Measurements from ENCODE around the gene VPREB3. TPM values are rescaled to one million over a fixed set of nuclear protein-coding genes. Genes with fewer than 3 reads are reported as not detected.
A peak's percentile ranks its signal among the peaks of the same experiment; 100 is the strongest.

The VPREB3 gene
- total RNA-seq, 2 donors from 2014 or later: not detected

GRCh38 chr22:23772649-23773473 lies 18.6 kb upstream of the VPREB3 start, which contains the start of gene MMP11:
Gene MMP11, plus strand, starts transcription at chr22:23772849. Its CDS starts 22 bp downstream, at chr22:23772871.
- 14% methylated on average over 16 of the region's 79 CpGs for WGBS
- no peaks in the 10 kb centered on the region for H3K27me3 ChIP-seq (replicated peaks; ENCODE audit: insufficient read depth)
- peak within 1 kb of the TSS; percentile 31 to 62 for H3K27ac ChIP-seq
- peak within 1 kb of the TSS; percentile 39 to 48 for H3K4me3 ChIP-seq
- peaks cover 4% of the 10 kb centered on the region for H3K4me1 ChIP-seq (replicated peaks)
- DNase-seq (ENCODE audit: low spot score): peak; percentile 33
- H3K9me3 ChIP-seq: no peaks in the 10 kb centered on the region
- intact Hi-C loops (cut with DNase I): no loop called here
- no peaks in the 10 kb centered on the region for H3K36me3 ChIP-seq
- TF ChIP-seq CTCF (IDR thresholded peaks at IDR 0.05) (peak in 1 of 4 experiments; percentile 9), POLR2AphosphoS5 (IDR thresholded peaks at IDR 0.05) (no peak)

GRCh38 chr22:23772315-23772648 lies 18.1 kb upstream of the VPREB3 start:
- Histone ChIP-seq H3K4me1 (replicated peaks) (peaks cover 4% of the 10 kb centered on the region), H3K27ac (peak overlapping the region; percentile 31 to 62), H3K36me3 (no peaks in the 10 kb centered on the region), H3K27me3 (replicated peaks; ENCODE audit: insufficient read depth) (no peaks in the 10 kb centered on the region), H3K9me3 (no peaks in the 10 kb centered on the region), H3K4me3 (peak overlapping the region; percentile 39 to 48)
- no peak for TF ChIP-seq POLR2AphosphoS5 (IDR thresholded peaks at IDR 0.05)
- no peak for TF ChIP-seq POLR2A (IDR thresholded peaks at IDR 0.05)
- TF ChIP-seq CTCF (IDR thresholded peaks at IDR 0.05): no peak
- intact Hi-C loops (cut with DNase I): no loop called here
- WGBS: 17% methylated on average over 4 of the region's 6 CpGs
- no peak for DNase-seq (ENCODE audit: low spot score)

GRCh38 chr22:23769321-23769965 lies 15.2 kb upstream of the VPREB3 start:
- WGBS: 68% methylated on average over 6 of the region's 6 CpGs
- Histone ChIP-seq H3K4me3 (no peak overlapping the region), H3K27me3 (replicated peaks; ENCODE audit: insufficient read depth) (no peaks in the 10 kb centered on the region), H3K9me3 (no peaks in the 10 kb centered on the region), H3K27ac (no peak overlapping the region), H3K4me1 (replicated peaks) (peaks cover 6% of the 10 kb centered on the region), H3K36me3 (no peaks in the 10 kb centered on the region)
- intact Hi-C loops (cut with DNase I): loop anchor here (5.0 kb wide), 1 partner anchor 227 kb away; no protein-coding TSS in a partner anchor
- TF ChIP-seq POLR2AphosphoS5 (IDR thresholded peaks at IDR 0.05): no peak
- no peak for TF ChIP-seq CTCF (IDR thresholded peaks at IDR 0.05)
- TF ChIP-seq POLR2A (IDR thresholded peaks at IDR 0.05): no peak
- no peak for DNase-seq (ENCODE audit: low spot score)

DNA sequence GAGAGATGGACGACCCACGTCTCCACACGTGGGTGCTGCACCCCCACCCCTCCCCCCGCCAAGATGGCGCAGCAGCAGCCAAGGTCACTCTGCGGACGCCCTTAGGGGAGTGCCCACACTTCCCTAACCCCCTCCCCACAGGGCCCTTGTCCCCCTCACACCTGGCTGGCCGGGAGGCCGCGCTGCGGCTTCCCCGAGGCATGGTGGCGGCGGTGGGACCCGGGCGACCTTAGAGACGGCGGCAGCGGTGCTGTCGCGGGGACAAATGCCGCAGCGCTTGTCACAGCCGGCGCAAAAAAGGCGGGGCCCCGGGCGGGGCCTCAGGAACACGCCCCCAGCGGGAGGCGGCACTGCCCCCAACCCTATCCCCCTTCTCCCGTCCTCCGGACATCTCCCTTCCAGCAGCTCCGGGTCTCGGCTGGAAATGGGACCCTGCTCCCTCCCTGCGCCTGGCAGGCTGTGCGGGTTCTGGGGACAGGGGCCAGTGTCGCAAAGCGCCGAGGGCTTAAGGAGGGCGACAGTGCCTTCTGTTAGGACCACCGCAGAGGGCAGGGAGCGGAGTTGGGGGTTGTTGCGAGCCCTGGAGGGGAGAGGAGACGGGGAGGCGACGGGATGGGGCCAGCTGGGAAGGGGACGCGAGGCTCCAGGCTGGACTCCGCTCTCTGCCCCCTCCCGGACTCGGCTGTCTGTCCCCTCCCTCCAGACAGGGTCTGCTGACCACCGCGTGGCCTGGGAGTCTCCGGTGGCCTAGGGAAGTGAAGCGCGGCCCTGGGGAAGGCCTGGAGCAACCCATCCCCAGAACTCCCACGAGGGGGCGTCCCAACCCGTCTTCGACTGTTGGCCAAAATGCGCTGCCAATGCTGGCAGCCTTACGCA lies 13.7 kb upstream of the VPREB3 start, which contains the start of gene CHCHD10:
Gene CHCHD10 (minus strand): TSS at position 300 of the 876 bp plus-strand sequence. CDS start 98 bp downstream, at position 202.
- peaks cover 6% of the 10 kb centered on the region for H3K4me1 ChIP-seq (replicated peaks)
- no peaks in the 10 kb centered on the region for H3K36me3 ChIP-seq
- DNase-seq (ENCODE audit: low spot score): peak; percentile 81
- peak within 1 kb of the TSS; percentile 54 to 59 for H3K4me3 ChIP-seq
- no peaks in the 10 kb centered on the region for H3K27me3 ChIP-seq (replicated peaks; ENCODE audit: insufficient read depth)
- no peaks in the 10 kb centered on the region for H3K9me3 ChIP-seq
- TF ChIP-seq POLR2A (IDR thresholded peaks at IDR 0.05): peak; percentile 83
- peak; percentile 64 to 86 (median 78) for TF ChIP-seq CTCF (IDR thresholded peaks at IDR 0.05)
- TF ChIP-seq POLR2AphosphoS5 (IDR thresholded peaks at IDR 0.05): peak; percentile 57
- H3K27ac ChIP-seq: peak within 1 kb of the TSS; percentile 78 to 84
- intact Hi-C loops (cut with DNase I): loop anchor here (2.0 to 5.0 kb wide), 2 partner anchors 73 to 226 kb away; no protein-coding TSS in a partner anchor
- 0% methylated on average over 50 of the region's 63 CpGs for WGBS
